ENCODE results near the gene IGFBP1. TPM values are rescaled to one million over a fixed set of nuclear protein-coding genes. Genes with fewer than 3 reads are reported as not detected.
"Not testable (repeated sequence)": the region's sequence is repeated elsewhere in the genome, so short reads cannot be mapped to it uniquely, and the experiment has no call there.

Gene IGFBP1
- total RNA-seq = not detected
- not detected for total RNA-seq (2013)

GRCh38 chr7:45888185-45888992, at the start of gene IGFBP1:
TSS of gene IGFBP1 (plus strand) at chr7:45888488. CDS start at chr7:45888653, 165 bp downstream.
- DNase-seq (no peak), ATAC-seq (no peak)
- H3K27ac ChIP-seq (ENCODE audit: low read length) = no peak within 1 kb of the TSS
- H3K4me3 ChIP-seq (ENCODE audit: low read length) = no peak within 1 kb of the TSS
- intact Hi-C loops (cut with micrococcal nuclease) = no loop called here
- H3K36me3 ChIP-seq (ENCODE audit: control insufficient read depth, insufficient read depth, low read length) = no peaks in the 10 kb centered on the region
- Mint-ChIP-seq H3K9me3 (no peaks in the 10 kb centered on the region), H3K36me3 (no peaks in the 10 kb centered on the region), H3K4me1 (no peaks in the 10 kb centered on the region), H3K27me3 (ENCODE audit: low read depth in 2 of 2) (peaks cover 26 to 55% of the 10 kb centered on the region in 2 donors), H3K4me3 (no peak within 1 kb of the TSS), H3K27ac (no peak within 1 kb of the TSS)
- no peaks in the 10 kb centered on the region for H3K9me3 ChIP-seq (ENCODE audit: control insufficient read depth, insufficient read depth, low read length)
- H3K4me1 ChIP-seq (ENCODE audit: control insufficient read depth, insufficient read depth, low read length) = no peaks in the 10 kb centered on the region
- TF ChIP-seq CTCF (IDR thresholded peaks at IDR 0.05) = no peak
- 5% methylated on average over 73 of the region's 73 CpGs for WGBS (ENCODE audit: insufficient coverage)
- H3K27me3 ChIP-seq (ENCODE audit: control insufficient read depth, insufficient read depth, low read length) = peaks cover 13% of the 10 kb centered on the region

- H3K27ac Mint-ChIP-seq; H3K27me3 ChIP-seq (ENCODE audit: control insufficient read depth, insufficient read depth, low read length); H3K9me3 Mint-ChIP-seq; H3K4me3 ChIP-seq (ENCODE audit: low read length); H3K9me3 ChIP-seq (ENCODE audit: control insufficient read depth, insufficient read depth, low read length); ATAC-seq; H3K4me1 ChIP-seq (ENCODE audit: control insufficient read depth, insufficient read depth, low read length); H3K36me3 Mint-ChIP-seq; intact Hi-C loops (cut with micrococcal nuclease); H3K4me1 Mint-ChIP-seq; H3K36me3 ChIP-seq (ENCODE audit: control insufficient read depth, insufficient read depth, low read length); H3K4me3 Mint-ChIP-seq; H3K27ac ChIP-seq (ENCODE audit: low read length); DNase-seq: not testable (repeated sequence)
- H3K27me3 Mint-ChIP-seq (ENCODE audit: low read depth in 2 of 2) = peaks cover 2 to 18% of the 10 kb centered on the region in 2 donors
- 100% methylated on average over 1 of the region's 2 CpGs for WGBS (ENCODE audit: insufficient coverage)
Observed at GRCh38 chr7:45838852-45839251, 49.4 kb upstream of the IGFBP1 start.

- H3K9me3 Mint-ChIP-seq; H3K4me1 Mint-ChIP-seq; DNase-seq; H3K27ac ChIP-seq (ENCODE audit: low read length); intact Hi-C loops (cut with micrococcal nuclease); H3K9me3 ChIP-seq (ENCODE audit: control insufficient read depth, insufficient read depth, low read length); H3K36me3 Mint-ChIP-seq; ATAC-seq; H3K27ac Mint-ChIP-seq; H3K4me3 ChIP-seq (ENCODE audit: low read length); H3K36me3 ChIP-seq (ENCODE audit: control insufficient read depth, insufficient read depth, low read length); H3K4me1 ChIP-seq (ENCODE audit: control insufficient read depth, insufficient read depth, low read length); H3K27me3 ChIP-seq (ENCODE audit: control insufficient read depth, insufficient read depth, low read length); H3K4me3 Mint-ChIP-seq: not testable (repeated sequence)
- WGBS (ENCODE audit: insufficient coverage) = 54% methylated on average over 1 of the region's 4 CpGs
- peaks cover 0 to 18% of the 10 kb centered on the region in 2 donors for H3K27me3 Mint-ChIP-seq (ENCODE audit: low read depth in 2 of 2)
Observed at GRCh38 chr7:45841926-45842717, 46.2 kb upstream of the IGFBP1 start.

GRCh38 chr7:45846536-45846935, 41.8 kb upstream of the IGFBP1 start:
- H3K36me3 ChIP-seq (ENCODE audit: control insufficient read depth, insufficient read depth, low read length); H3K4me3 ChIP-seq (ENCODE audit: low read length); H3K9me3 ChIP-seq (ENCODE audit: control insufficient read depth, insufficient read depth, low read length); DNase-seq; H3K4me1 Mint-ChIP-seq; H3K27ac Mint-ChIP-seq; H3K27me3 ChIP-seq (ENCODE audit: control insufficient read depth, insufficient read depth, low read length); H3K27me3 Mint-ChIP-seq (ENCODE audit: low read depth in 2 of 2); H3K4me1 ChIP-seq (ENCODE audit: control insufficient read depth, insufficient read depth, low read length); H3K4me3 Mint-ChIP-seq; intact Hi-C loops (cut with micrococcal nuclease); H3K9me3 Mint-ChIP-seq; H3K27ac ChIP-seq (ENCODE audit: low read length); ATAC-seq; H3K36me3 Mint-ChIP-seq: not testable (repeated sequence)
- 89% methylated on average over 5 of the region's 5 CpGs for WGBS (ENCODE audit: insufficient coverage)

- H3K4me3 Mint-ChIP-seq; H3K4me1 ChIP-seq (ENCODE audit: control insufficient read depth, insufficient read depth, low read length); ATAC-seq; H3K27ac Mint-ChIP-seq; intact Hi-C loops (cut with micrococcal nuclease); H3K4me1 Mint-ChIP-seq; H3K36me3 Mint-ChIP-seq; H3K4me3 ChIP-seq (ENCODE audit: low read length); DNase-seq; H3K9me3 Mint-ChIP-seq; H3K36me3 ChIP-seq (ENCODE audit: control insufficient read depth, insufficient read depth, low read length); H3K27me3 Mint-ChIP-seq (ENCODE audit: low read depth in 2 of 2); H3K27me3 ChIP-seq (ENCODE audit: control insufficient read depth, insufficient read depth, low read length); H3K9me3 ChIP-seq (ENCODE audit: control insufficient read depth, insufficient read depth, low read length); H3K27ac ChIP-seq (ENCODE audit: low read length): not testable (repeated sequence)
- 84% methylated on average over 6 of the region's 6 CpGs for WGBS (ENCODE audit: insufficient coverage)
Observed at GRCh38 chr7:45848734-45849133, 39.6 kb upstream of the IGFBP1 start.

GRCh38 chr7:45852984-45853383, 35.3 kb upstream of the IGFBP1 start:
- H3K9me3 ChIP-seq (ENCODE audit: control insufficient read depth, insufficient read depth, low read length); H3K36me3 Mint-ChIP-seq; H3K27ac ChIP-seq (ENCODE audit: low read length); ATAC-seq; DNase-seq; H3K4me1 ChIP-seq (ENCODE audit: control insufficient read depth, insufficient read depth, low read length); H3K27me3 ChIP-seq (ENCODE audit: control insufficient read depth, insufficient read depth, low read length); H3K9me3 Mint-ChIP-seq; H3K4me3 ChIP-seq (ENCODE audit: low read length); H3K36me3 ChIP-seq (ENCODE audit: control insufficient read depth, insufficient read depth, low read length); H3K4me3 Mint-ChIP-seq; H3K27ac Mint-ChIP-seq; H3K27me3 Mint-ChIP-seq (ENCODE audit: low read depth in 2 of 2); intact Hi-C loops (cut with micrococcal nuclease): not testable (repeated sequence)
- 84% methylated on average over 10 of the region's 10 CpGs for WGBS (ENCODE audit: insufficient coverage)
- H3K4me1 Mint-ChIP-seq = peaks cover 6 to 10% of the 10 kb centered on the region in 2 donors

GRCh38 chr7:45853491-45853890, 34.8 kb upstream of the IGFBP1 start:
- H3K27me3 ChIP-seq (ENCODE audit: control insufficient read depth, insufficient read depth, low read length); H3K9me3 Mint-ChIP-seq; DNase-seq; H3K27ac ChIP-seq (ENCODE audit: low read length); H3K9me3 ChIP-seq (ENCODE audit: control insufficient read depth, insufficient read depth, low read length); H3K4me3 ChIP-seq (ENCODE audit: low read length); intact Hi-C loops (cut with micrococcal nuclease); ATAC-seq; H3K4me1 ChIP-seq (ENCODE audit: control insufficient read depth, insufficient read depth, low read length); H3K27ac Mint-ChIP-seq; H3K36me3 ChIP-seq (ENCODE audit: control insufficient read depth, insufficient read depth, low read length); H3K4me3 Mint-ChIP-seq; H3K36me3 Mint-ChIP-seq: not testable (repeated sequence)
- Mint-ChIP-seq H3K27me3 (ENCODE audit: low read depth in 2 of 2) (peaks cover 0 to 13% of the 10 kb centered on the region in 2 donors), H3K4me1 (peaks cover 6 to 10% of the 10 kb centered on the region in 2 donors)
- WGBS (ENCODE audit: insufficient coverage) = 82% methylated on average over 8 of the region's 8 CpGs

Measured in natural killer cell (primary cell).